GM12875 (cell line): Measurements from ENCODE around the gene HLA-B.
A peak's percentile ranks its signal among the peaks of the same experiment; 100 is the strongest.
"Not testable (repeated sequence)": the region's sequence is repeated elsewhere in the genome, so short reads cannot be mapped to it uniquely, and the experiment has no call there.

Source experiments
- H3K4me3 ChIP-seq: one replicate; pipeline ENCODE4 v1.5.1; 2011; ENCODE audit warnings: low read depth, low read length, control low read depth
- TF ChIP-seq, protein P1 (sequence below): IDR thresholded peaks from 2 replicates; pipeline ENCODE4 v1.5.1; 2011; ENCODE audit warnings: low read depth, mild to moderate bottlenecking, control low read depth, inconsistent platforms, low read length, moderate library complexity, borderline replicate concordance; ENCODE audit not compliant: insufficient read depth

HLA-B gene

DNA sequence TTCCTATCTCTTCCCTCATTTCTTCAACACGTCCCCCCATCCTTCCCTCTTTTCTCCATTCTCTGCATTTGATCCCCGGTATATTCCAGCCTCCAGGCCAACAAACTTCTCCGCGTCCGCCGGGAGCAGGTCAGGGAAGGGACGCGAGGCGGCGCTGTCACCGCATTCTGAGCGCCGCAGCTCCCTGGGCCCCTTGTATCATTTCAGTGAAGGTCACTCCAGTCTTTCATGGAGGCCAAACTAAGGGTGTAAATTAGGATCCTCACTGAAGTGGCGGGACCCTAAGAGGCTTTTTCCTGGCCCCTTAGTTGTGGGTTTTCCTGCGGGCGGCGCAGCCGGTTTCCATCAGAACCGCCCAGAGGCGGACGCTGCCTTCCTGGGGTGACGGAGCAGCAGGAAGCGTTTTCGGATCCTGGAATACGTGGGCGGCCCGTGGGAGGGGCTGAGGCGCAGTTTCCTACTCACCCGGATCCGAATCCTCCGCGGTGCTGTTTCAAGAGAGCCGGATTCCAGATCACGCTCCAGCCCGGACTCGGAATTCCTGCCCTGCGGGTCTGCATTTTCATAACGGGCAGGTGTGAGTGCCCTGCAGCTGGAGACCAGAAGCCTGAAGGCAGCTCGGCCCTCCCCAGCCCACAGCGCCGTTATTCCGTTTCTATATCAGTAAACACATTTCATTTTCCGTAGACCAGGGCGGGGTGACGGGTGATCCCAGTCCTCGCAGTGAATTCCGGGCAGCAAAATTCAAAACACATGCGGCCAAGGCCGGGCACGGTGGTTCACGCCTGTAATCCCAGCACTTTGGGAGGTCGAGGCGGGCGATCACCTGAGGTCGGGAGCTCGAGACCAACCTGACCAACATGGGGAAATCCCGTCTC, 42.8 kb upstream of the HLA-B start:
- H3K4me3 ChIP-seq = peak overlapping the region; percentile 61
- TF ChIP-seq, protein P1, sequence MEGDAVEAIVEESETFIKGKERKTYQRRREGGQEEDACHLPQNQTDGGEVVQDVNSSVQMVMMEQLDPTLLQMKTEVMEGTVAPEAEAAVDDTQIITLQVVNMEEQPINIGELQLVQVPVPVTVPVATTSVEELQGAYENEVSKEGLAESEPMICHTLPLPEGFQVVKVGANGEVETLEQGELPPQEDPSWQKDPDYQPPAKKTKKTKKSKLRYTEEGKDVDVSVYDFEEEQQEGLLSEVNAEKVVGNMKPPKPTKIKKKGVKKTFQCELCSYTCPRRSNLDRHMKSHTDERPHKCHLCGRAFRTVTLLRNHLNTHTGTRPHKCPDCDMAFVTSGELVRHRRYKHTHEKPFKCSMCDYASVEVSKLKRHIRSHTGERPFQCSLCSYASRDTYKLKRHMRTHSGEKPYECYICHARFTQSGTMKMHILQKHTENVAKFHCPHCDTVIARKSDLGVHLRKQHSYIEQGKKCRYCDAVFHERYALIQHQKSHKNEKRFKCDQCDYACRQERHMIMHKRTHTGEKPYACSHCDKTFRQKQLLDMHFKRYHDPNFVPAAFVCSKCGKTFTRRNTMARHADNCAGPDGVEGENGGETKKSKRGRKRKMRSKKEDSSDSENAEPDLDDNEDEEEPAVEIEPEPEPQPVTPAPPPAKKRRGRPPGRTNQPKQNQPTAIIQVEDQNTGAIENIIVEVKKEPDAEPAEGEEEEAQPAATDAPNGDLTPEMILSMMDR = peak; percentile 91

DNA sequence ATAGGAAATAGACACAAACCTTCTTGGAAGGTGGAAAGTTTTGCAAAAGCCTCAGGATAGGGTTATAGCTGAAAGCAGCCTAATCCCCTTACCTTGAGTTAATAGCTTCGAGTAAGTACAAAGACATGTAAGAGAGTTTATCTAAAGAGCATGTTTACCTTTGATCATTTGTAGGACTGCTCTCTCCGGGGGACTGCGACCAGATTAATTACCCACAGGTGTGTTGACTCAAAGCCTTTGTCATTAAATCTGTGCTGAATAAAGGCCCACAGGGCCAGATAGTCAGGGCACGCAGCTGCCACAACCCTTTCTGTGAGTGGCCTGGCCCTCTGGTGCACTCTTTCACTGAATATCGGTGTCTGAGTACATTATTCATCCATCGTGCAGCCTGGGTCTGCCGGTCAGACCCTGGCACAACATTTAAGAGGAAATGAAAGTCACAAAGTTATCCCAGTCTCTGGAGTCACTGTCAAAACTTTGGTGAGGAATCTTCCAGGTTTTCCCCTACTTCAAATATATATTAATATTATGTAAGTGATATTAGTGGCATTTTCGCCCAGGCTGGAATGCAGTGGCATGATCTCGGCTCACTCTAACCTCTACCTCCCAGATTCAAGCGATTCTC, 41.0 kb upstream of the HLA-B start:
- no peak overlapping the region for H3K4me3 ChIP-seq
- TF ChIP-seq, protein P1 = no peak

DNA sequence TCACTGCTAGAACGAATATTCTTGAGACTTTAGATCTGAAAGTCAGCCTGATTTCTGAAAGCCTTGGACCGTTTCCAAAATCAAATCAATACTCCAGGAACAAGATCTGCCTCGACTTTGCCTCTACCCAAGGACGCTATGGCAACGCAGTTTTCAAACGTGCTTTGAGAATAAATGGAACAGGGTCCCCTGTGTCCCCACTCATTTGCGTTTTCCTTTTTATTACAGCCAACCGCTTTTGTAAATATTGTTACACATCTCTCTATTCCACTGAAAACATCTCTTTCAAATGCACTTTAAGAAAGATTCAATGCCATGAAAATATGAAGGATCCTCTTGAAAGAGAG, 40.1 kb upstream of the HLA-B start:
- H3K4me3 ChIP-seq = not testable (repeated sequence)

DNA sequence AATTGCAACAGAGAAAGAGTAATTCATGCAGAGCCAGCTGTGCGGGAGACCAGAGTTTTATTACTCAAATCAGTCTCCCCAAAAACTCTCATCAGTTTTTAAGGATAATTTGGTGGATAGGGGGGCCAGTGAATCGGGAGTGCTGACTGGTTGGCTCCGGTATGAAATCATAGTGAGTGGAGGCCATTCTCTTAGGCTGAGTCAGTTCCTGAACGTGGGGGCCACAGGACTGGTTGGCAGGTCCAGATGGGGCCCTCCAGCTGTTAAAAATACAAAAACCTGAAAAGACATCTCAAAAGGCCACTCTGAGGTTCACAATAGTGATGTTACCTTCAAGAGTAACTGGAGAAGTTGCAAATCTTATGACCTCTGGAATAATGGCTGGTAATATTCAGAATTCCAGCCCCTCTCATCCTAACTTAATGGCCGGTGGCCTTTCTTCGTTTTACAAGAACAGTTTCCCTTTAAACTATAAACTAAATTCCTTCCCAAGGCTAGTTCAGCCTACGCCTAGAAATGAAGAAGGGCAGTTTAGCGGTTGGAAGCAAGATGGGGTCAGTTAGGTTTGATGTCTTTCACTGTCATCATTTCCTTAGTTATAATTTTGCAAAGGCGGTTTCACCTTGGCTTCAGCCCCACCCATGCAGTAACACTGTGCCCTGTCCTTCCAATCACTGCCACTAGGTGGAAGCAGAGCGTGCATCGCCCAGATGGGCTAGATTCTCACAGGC, 39.6 kb upstream of the HLA-B start:
- no peak overlapping the region for H3K4me3 ChIP-seq
- TF ChIP-seq, protein P1 = peak; percentile 84

DNA sequence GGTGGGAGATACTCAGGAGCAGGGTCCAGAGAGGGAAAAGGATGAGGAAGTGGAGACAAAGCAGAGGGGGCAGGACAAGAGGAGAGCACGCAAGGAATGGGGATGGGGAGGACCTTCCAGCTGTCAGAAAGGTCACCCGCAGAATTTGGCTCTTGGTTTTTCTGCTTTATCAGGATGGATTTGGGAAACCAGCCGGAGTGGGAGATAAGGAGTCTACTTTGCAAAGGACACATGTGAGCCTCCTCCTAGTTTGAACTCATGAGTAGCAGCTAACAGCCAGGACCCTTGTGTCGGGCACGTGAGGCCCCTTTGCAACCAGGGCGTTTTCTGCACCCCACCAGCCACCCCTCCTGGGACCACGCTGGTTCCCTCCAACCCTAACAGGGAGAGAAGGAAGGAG, 38.9 kb upstream of the HLA-B start:
- TF ChIP-seq, protein P1 = no peak
- no peak overlapping the region for H3K4me3 ChIP-seq

DNA sequence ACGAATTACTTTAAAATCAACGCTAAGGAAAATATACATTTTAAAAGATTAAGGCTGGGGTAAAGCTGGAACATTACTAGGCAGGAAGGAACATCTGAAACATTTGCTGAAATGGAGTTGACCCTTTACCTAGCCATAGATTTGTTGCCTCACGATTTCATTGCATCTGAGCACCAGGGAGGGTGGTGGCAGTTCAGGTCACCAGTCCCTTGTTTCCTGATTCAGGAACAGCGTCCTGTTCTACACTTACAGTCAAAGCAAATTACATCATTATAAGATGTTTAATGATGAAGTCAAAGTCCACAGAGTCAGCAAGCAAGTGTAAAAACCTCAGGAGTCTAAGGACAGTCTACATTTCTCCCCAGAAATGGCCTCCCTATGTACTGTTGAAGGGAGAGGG, 37.4 kb upstream of the HLA-B start:
- TF ChIP-seq, protein P1 = no peak
- no peak overlapping the region for H3K4me3 ChIP-seq

DNA sequence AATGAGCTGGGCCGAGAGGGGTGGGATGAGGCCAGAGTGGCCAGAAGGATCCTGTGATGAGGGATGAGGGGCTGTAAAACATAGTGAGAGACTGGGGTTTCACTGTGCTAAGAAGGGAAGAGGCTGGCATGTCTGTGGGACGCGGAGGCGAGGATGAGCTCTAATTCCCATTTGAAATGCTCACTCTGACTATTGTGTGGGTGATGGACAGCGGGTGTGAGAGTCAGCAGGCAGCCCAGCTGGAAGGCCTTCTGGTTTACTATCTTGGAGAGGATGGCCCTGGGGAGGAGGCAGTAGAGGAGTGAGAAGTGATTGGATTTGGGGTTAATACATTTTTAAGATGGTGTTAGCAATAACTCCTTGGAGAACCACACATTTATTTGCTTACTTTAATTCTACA, 37.0 kb upstream of the HLA-B start:
- H3K4me3 ChIP-seq = no peak overlapping the region
- TF ChIP-seq, protein P1 = no peak

DNA sequence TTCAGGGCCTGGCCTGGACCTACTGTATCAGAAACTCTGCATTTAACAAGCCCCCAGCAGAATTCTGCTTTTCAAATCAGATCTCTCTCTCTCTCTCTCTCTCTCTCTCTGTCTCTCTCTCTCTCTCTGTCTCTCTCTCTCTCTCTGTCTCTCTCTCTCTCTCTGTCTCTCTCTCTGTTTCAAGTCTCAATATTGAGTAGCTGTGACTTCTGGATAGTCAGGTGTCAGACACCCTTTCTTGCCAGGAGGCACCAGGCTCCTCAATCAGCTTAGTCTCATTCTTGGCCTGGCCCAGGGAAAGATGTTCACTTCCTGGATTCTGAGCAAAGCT, 32.8 kb upstream of the HLA-B start:
- not testable (repeated sequence) for H3K4me3 ChIP-seq

DNA sequence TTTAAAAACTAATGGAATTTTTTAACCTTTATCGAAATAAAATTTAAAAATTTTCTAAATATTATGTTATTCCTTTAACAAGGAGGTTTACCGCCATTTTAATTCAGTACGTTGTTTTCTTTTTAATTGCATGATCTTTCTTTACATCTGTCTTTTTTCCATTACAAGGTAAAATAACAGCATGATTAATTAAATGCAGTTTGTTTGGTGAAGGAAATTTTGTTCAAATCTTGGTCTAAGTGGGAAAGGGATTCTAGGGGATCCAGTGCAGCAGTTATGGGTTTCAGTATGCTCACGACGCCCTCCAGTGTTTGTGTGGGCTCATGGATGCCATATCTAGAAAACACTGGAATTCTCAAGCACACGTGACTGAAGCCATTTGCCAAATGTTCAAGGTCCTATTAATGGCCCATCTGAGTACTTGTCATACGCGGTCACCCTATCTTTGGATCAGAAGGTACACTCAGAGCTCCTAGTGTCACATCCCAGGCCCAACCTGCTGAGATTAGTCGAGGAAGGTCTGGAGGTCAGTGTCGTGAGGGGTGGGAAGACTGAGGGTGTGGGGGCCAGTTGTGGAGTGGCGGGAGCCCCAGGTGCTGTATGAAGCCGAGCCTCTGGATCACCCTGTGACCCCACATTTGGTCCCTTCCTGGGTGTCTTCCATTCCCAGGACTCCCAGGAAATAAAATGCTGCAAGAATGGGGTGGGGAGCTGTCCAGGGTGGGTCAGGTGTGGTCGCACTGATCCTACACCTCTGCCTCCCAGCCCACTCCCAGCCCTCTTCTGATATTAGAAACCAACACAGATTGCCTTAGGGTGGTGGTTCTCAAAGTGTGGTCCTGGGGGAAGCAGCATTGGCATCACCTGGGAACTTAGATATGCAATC, 32.2 kb upstream of the HLA-B start:
- H3K4me3 ChIP-seq = not testable (repeated sequence)
